ENCODE data around the gene TMEM116.

DNA sequence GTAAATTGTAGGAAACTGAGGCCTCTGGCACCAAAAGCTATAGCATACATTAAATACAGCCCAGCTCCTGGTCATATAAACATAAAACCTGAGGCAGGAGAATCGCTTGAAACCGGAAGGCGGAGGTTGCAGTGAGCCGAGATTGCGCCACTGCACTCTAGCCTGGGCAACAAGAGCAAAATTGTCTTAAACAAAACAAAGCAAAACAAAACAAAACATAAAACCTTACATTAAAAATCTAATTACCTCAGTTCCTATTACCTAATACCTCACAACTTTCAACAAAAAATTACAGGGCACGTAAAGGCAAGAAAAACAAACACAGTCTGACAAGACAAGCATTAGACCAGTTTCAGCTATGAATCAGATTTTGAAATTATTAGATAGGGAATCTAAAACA is 36.7 kb downstream of the TMEM116 start:
- no peak for TF ChIP-seq POLR2A (IDR thresholded peaks at IDR 0.05; ENCODE audit: low read depth, low read length)
- TF ChIP-seq, protein P1, sequence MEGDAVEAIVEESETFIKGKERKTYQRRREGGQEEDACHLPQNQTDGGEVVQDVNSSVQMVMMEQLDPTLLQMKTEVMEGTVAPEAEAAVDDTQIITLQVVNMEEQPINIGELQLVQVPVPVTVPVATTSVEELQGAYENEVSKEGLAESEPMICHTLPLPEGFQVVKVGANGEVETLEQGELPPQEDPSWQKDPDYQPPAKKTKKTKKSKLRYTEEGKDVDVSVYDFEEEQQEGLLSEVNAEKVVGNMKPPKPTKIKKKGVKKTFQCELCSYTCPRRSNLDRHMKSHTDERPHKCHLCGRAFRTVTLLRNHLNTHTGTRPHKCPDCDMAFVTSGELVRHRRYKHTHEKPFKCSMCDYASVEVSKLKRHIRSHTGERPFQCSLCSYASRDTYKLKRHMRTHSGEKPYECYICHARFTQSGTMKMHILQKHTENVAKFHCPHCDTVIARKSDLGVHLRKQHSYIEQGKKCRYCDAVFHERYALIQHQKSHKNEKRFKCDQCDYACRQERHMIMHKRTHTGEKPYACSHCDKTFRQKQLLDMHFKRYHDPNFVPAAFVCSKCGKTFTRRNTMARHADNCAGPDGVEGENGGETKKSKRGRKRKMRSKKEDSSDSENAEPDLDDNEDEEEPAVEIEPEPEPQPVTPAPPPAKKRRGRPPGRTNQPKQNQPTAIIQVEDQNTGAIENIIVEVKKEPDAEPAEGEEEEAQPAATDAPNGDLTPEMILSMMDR (IDR thresholded peaks at IDR 0.05 in 2 of 3, conservative IDR thresholded peaks at IDR 0.05 in 1 of 3; ENCODE audit: control insufficient read depth in 2 of 3, extremely low read depth in 1 of 3, insufficient read depth in 1 of 3, low read depth in 3 of 3, low read length in 3 of 3), result no peak
- TF ChIP-seq, protein P2, sequence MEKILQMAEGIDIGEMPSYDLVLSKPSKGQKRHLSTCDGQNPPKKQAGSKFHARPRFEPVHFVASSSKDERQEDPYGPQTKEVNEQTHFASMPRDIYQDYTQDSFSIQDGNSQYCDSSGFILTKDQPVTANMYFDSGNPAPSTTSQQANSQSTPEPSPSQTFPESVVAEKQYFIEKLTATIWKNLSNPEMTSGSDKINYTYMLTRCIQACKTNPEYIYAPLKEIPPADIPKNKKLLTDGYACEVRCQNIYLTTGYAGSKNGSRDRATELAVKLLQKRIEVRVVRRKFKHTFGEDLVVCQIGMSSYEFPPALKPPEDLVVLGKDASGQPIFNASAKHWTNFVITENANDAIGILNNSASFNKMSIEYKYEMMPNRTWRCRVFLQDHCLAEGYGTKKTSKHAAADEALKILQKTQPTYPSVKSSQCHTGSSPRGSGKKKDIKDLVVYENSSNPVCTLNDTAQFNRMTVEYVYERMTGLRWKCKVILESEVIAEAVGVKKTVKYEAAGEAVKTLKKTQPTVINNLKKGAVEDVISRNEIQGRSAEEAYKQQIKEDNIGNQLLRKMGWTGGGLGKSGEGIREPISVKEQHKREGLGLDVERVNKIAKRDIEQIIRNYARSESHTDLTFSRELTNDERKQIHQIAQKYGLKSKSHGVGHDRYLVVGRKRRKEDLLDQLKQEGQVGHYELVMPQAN (conservative IDR thresholded peaks at IDR 0.05), result no peak
- TF ChIP-seq POLR2AphosphoS5 (IDR thresholded peaks at IDR 0.05; ENCODE audit: low read length), result no peak
- no peak for TF ChIP-seq HDAC2 (IDR thresholded peaks at IDR 0.05)
- TF ChIP-seq BHLHE40 (IDR thresholded peaks at IDR 0.05; ENCODE audit: borderline replicate concordance in 1 of 2, low read depth in 2 of 2, low read length in 1 of 2), result no peak
- TF ChIP-seq EZH2 (IDR thresholded peaks at IDR 0.05; ENCODE audit: borderline replicate concordance, control insufficient read depth, low read depth, low read length), result no peak
- no peak for TF ChIP-seq JUNB (IDR thresholded peaks at IDR 0.05)
- TF ChIP-seq MEF2A (IDR thresholded peaks at IDR 0.05; ENCODE audit: insufficient read depth, low read depth, low read length), result no peak
- no peak for TF ChIP-seq RAD21 (IDR thresholded peaks at IDR 0.05; ENCODE audit: insufficient read depth, low read depth, low read length)
- TF ChIP-seq ATF7 (IDR thresholded peaks at IDR 0.05; ENCODE audit: low read depth), result no peak
- no peak for TF ChIP-seq FOXM1 (IDR thresholded peaks at IDR 0.05; ENCODE audit: low read depth, low read length)
- TF ChIP-seq, protein P3, sequence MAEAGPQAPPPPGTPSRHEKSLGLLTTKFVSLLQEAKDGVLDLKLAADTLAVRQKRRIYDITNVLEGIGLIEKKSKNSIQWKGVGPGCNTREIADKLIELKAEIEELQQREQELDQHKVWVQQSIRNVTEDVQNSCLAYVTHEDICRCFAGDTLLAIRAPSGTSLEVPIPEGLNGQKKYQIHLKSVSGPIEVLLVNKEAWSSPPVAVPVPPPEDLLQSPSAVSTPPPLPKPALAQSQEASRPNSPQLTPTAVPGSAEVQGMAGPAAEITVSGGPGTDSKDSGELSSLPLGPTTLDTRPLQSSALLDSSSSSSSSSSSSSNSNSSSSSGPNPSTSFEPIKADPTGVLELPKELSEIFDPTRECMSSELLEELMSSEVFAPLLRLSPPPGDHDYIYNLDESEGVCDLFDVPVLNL (IDR thresholded peaks at IDR 0.05; ENCODE audit: low read depth, low read length), result no peak

Data from GM12878 (cell line).